Neural cell (in vitro differentiated cells): Measurements from ENCODE around the gene DUOXA1.

Experiments used
- EP300 ChIP-seq: fragments of 450-650 bp; conservative IDR thresholded peaks from 2 replicates; pipeline ENCODE4 v1.6.1; 2014; ENCODE audit warnings: antibody characterized with exemption, mild to moderate bottlenecking, moderate library complexity; ENCODE audit not compliant: poor library complexity, severe bottlenecking
- EZH2 ChIP-seq: fragments of 200-600, 300-800 bp; shearing (Covaris generic), sonication (generic); IDR thresholded peaks from 2 replicates; pipeline ENCODE4 v1.6.1; 2014; ENCODE audit warnings: antibody characterized with exemption, low read length, borderline replicate concordance, mild to moderate bottlenecking; ENCODE audit not compliant: insufficient read depth, poor library complexity, severe bottlenecking
- TF ChIP-seq, protein P1 (sequence below): fragments of 450-650 bp; IDR thresholded peaks from 2 replicates; pipeline ENCODE4 v1.5.1; 2014; ENCODE audit warnings: antibody characterized with exemption, mild to moderate bottlenecking, moderate library complexity; ENCODE audit not compliant: poor library complexity, severe bottlenecking

DNA sequence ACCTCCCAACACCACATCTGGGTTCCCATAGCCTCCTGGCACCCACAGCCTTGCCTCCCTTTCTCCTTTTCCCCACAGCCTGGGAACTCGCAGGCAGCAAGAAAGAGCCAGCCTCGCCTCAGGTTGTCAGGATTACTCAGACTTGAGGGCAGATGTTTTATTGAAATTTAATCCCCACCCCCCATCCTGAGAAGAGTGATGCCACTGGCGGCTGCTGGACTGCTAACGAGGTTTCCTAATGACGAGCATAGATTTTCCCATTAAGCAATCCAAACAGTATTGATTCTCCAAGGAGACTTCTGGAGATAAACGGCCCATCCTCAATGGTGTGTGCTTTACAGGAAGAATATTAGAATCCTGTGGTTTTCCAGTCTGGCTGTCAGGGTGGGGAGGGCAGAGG is 44.4 kb upstream of the DUOXA1 start:
- TF ChIP-seq, protein P1, sequence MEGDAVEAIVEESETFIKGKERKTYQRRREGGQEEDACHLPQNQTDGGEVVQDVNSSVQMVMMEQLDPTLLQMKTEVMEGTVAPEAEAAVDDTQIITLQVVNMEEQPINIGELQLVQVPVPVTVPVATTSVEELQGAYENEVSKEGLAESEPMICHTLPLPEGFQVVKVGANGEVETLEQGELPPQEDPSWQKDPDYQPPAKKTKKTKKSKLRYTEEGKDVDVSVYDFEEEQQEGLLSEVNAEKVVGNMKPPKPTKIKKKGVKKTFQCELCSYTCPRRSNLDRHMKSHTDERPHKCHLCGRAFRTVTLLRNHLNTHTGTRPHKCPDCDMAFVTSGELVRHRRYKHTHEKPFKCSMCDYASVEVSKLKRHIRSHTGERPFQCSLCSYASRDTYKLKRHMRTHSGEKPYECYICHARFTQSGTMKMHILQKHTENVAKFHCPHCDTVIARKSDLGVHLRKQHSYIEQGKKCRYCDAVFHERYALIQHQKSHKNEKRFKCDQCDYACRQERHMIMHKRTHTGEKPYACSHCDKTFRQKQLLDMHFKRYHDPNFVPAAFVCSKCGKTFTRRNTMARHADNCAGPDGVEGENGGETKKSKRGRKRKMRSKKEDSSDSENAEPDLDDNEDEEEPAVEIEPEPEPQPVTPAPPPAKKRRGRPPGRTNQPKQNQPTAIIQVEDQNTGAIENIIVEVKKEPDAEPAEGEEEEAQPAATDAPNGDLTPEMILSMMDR: no peak
- TF ChIP-seq EP300: no peak
- no peak for TF ChIP-seq EZH2
